CD4-positive, alpha-beta T cell treated with Interferon alpha-2 for 1 hour (primary cell): ENCODE data around the gene AFF3.
"Not testable (repeated sequence)": the region's sequence is repeated elsewhere in the genome, so short reads cannot be mapped to it uniquely, and the experiment has no call there.

Source experiments
- DNase-seq, 2 donors: peaks; one replicate each; pipeline ENCODE4 v3.0.0-alpha.2; 2020 to 2022

Gene AFF3

GRCh38 chr2:99957332-99958133 is 184.9 kb downstream of the AFF3 start:
- no peak for DNase-seq

GRCh38 chr2:99956232-99957030 is 186.0 kb downstream of the AFF3 start:
- DNase-seq: no peak

DNA sequence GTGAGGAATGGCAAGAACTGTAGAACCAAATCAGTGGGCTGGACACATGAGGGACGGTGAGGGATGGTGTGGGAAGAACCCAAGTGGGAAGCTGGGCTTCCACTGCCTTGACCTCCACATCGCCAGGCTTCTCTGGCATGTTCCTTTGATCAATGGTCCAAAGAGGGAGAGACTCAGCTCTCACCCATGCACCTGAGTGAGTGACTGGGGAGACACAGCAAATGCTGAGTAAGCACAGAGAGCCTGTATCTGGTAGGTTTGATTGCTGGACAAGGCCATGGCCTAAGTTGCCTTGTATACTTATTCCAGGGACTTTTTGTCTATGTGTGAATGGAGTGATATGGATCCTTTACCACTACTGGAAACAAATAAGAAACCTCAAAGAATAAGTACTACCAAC is 188.6 kb downstream of the AFF3 start:
- no peak for DNase-seq

DNA sequence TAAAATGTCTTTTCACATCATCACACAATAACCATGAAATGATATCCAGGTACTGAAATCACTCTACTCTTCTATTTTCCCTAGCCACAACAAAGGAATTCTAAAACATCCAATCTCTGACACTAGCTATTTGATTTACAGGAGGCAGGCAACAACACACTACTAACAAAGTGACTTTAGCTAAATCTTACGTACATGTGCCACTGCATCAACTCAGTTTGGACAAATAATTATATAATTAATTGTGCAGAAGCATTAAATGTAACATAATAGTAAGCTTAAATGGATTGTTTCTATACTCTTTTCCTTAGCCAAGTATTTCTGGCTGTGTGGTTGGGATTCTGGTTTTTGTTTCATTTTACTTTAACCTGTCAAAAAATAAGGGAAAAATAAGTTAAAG is 192.4 kb downstream of the AFF3 start:
- no peak for DNase-seq

DNA sequence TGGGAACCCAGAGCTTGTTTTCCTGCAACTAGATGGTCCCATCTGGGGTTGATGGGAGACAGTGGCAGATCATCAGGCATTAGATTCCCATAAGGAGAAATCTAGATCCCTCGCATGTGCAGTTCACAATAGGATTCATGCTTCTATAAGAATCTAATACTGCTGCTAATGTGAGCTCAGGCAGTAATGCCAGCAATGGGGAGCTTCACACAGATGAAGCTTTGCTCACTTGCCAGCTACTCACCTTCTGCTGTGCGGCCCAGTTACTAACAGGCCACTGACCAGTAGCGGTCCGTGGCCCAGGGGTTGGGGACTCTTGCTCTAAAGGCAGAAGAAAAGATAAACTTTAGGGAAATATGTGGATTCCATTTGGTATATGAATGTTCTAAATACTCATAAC is 192.9 kb downstream of the AFF3 start:
- DNase-seq: no peak

DNA sequence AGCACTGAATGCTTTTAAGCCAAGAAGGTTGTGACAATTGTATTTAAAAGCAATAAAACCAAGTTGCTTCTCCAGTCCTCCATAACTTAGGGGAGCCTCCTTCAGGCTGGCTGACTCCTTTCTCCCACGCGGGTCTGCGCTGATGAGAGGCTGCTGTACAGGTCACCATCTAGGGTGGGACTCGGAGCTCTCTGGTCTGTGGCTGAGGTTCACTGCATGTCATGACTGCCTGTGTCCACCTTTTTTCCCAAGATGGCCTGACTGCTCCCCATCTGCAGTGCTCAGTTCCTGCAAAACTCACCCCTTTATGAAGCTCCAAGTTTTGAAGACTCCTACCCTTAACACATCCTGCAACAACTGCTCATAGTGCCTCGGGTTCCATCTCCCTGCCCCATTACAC is 194.4 kb downstream of the AFF3 start:
- DNase-seq: no peak

- not testable (repeated sequence) for DNase-seq
These were observed 195.0 kb downstream of the AFF3 start for GRCh38 chr2:99947366-99947765.

- DNase-seq: no peak
These were observed 198.4 kb downstream of the AFF3 start for GRCh38 chr2:99944019-99944418.

GRCh38 chr2:99942561-99943347 is 199.6 kb downstream of the AFF3 start:
- DNase-seq: no peak

DNA sequence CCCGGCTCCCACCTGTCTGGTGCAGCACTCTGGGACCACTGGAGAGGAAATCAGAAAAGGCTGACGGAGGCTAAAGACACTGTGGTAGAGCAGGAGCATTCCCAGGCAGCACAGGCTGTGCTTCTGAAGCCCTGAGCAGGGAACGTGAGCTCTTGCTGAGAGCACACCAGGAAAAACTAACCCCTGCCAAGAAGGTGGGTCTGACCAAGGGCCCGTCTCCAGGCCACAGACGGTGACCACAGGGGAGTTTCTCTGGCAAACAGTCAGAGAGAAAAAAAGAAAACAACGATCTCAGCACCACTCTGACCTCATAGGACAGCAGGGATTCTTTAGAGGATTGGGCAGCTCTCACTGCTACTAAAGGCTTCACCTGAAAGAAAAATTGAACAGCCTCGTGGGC is 201.4 kb downstream of the AFF3 start:
- DNase-seq: no peak

GRCh38 chr2:99939135-99939534 is 203.3 kb downstream of the AFF3 start:
- DNase-seq: no peak

- no peak for DNase-seq
These were observed 204.1 kb downstream of the AFF3 start for GRCh38 chr2:99938250-99938649.

- no peak for DNase-seq
These were observed 206.3 kb downstream of the AFF3 start for GRCh38 chr2:99936065-99936464.

- no peak for DNase-seq
These were observed 206.7 kb downstream of the AFF3 start for GRCh38 chr2:99935662-99936061.

- no peak for DNase-seq
These were observed 208.3 kb downstream of the AFF3 start for GRCh38 chr2:99933894-99934650.

DNA sequence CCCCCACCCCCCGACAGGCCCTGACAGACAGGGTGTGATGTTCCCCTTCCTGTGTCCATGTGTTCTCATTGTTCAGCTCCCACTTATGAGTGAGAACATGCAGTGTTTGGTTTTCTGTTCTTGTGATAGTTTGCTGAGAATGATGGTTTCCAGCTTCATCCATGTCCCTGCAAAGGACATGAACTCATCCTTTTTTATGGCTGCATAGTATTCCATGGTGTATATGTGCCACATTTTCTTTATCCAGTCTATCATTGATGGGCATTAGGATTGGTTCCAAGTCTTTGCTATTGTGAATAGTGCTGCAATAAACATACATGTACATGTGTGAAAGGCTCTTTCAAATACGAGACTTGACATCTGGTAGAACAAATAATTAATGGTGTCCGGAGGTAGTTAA is 208.9 kb downstream of the AFF3 start:
- not testable (repeated sequence) for DNase-seq

DNA sequence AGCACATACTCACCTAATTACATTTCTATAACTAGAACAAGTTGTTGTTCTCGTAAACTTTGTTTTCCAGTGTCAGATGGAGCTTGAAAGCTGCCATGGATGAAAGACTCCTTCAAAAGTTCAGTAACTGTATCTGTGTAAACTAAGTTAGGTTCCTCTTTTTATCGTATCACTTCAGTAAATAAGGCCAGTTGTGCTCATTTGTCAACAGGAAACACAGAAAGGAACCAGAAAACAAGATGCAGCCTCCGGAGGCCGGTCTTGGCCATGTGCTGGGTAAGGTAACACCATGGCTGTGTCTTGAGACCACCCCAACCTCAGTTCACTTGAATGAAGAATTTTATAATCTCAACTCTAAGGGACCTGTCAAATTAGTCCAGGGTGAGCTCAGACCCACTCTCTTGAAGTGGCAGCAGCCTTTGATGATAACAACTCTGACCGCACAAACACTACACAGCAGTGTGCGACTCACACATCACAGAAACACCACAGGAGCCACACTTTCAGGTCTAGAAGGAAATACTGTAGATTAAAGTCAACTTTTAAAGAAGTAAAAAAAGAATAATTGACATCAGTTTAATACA is 213.8 kb downstream of the AFF3 start:
- no peak for DNase-seq

DNA sequence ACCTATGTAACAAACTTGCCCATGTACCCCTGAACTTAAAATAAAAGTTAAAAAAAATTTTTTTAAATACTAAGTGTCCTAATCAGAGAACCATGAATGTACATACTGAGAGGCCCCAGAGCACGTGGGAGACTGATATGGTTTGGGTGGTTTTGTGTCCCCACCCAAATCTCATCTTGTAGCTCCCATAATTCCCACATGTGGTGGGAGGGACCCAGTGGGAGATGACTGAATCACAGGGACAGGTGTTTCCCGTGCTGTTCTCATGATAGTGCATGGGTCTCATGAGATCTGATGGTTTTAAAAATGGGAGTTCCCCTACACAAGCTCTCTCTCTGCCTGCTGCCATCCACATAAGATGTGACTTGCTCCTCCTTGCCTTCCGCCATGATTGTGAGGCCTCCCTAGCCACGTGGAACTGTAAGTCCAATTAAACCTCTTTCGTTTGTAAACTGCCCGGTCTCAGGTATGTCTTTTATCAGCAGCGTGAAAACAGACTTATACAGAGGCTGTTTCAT is 214.6 kb downstream of the AFF3 start:
- DNase-seq: not testable (repeated sequence)

- DNase-seq: no peak
These were observed 215.4 kb downstream of the AFF3 start for GRCh38 chr2:99926986-99927385.

- DNase-seq: no peak
These were observed 216.4 kb downstream of the AFF3 start for GRCh38 chr2:99925960-99926359.

GRCh38 chr2:99922664-99923063 is 219.7 kb downstream of the AFF3 start:
- no peak for DNase-seq

- DNase-seq: no peak
These were observed 220.5 kb downstream of the AFF3 start for GRCh38 chr2:99921903-99922302.
